ENCODE data around the gene VPS4B. TPM values are rescaled to one million over a fixed set of nuclear protein-coding genes. Genes with fewer than 3 reads are reported as not detected.

VPS4B gene
- total RNA-seq, 1 donor from 2014 or later: 20.4 TPM

DNA sequence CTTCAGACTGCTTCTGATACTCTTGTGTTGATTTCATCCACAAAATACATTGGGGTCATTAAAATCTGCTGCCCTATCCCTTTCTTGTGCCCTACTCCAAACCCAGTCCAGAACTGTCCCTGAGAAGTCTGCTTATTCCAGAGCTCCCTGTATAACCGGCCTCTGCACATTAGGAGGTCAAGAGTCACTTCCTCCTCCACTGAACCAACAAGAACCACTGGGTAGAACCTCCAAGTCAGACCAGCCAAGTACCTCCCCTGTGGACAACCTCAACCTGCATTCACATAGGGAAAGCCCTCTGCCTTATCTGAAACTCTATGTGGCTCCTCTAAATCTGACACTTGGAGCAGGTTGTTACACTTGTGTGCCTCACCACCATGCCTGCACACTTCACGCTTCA, 77.4 kb downstream of the VPS4B start:
- DNase-seq (ENCODE audit: missing footprints) (no peak), ATAC-seq (no peak)
- intact Hi-C loops (cut with DNase I): loop anchor here (2.0 kb wide), 1 partner anchor 94 kb away; no protein-coding TSS in a partner anchor

GRCh38 chr18:63344263-63344662, 78.0 kb downstream of the VPS4B start:
- intact Hi-C loops (cut with DNase I): loop anchor here (2.0 kb wide), 1 partner anchor 95 kb away; no protein-coding TSS in a partner anchor
- no peak for ATAC-seq
- DNase-seq (ENCODE audit: missing footprints): no peak

- ATAC-seq (no peak), DNase-seq (ENCODE audit: missing footprints) (no peak)
- intact Hi-C loops (cut with DNase I): no loop called here
These were observed 80.1 kb downstream of the VPS4B start for GRCh38 chr18:63342206-63342605.

DNA sequence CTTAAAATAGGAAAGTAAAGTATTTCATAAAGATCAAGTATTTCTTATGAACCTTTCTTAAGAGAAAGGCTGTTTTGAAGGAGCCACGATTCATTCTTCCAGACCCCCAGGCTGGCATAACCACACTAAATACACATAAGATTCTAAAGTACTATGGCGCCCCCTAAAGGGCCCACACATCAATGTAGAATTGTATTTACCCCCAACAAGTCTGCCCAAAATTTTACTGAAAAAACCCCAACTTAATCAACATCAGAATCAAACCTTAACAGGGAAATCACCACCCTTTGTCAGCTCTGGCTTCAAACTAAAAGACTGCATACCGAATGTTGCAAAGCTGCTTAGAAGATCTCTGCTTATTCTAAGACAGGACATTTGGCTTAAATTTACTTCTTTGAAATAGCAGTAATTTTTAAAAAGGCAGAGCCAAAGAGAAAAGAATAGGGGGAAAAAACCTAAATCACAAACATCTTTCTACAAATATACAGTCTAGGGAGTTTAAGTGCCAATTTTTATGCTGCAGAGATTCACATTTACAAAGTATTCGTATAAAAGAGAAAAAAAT, 82.3 kb downstream of the VPS4B start:
- DNase-seq (ENCODE audit: missing footprints) (no peak), ATAC-seq (no peak)
- intact Hi-C loops (cut with DNase I): no loop called here

Other genes starting within 250 kb of the VPS4B start
- gene BCL2, start 102.7 kb downstream of the VPS4B start, total RNA-seq: 7.4 TPM
- 32.3 TPM for gene KDSR, start 55.3 kb downstream of the VPS4B start, total RNA-seq
- gene SERPINB5, start 54.5 kb upstream of the VPS4B start, total RNA-seq: not detected
- gene SERPINB12, start 119.9 kb upstream of the VPS4B start, total RNA-seq: not detected
- gene SERPINB13, start 164.9 kb upstream of the VPS4B start, total RNA-seq: not detected
- not detected for gene SERPINB4, start 221.8 kb upstream of the VPS4B start, total RNA-seq
- gene SERPINB3, start 239.4 kb upstream of the VPS4B start, total RNA-seq: not detected

Measured in Right ventricle myocardium inferior (tissue), 1 donor.